Measurements from ENCODE around the gene GFRA1.

GFRA1 gene

DNA sequence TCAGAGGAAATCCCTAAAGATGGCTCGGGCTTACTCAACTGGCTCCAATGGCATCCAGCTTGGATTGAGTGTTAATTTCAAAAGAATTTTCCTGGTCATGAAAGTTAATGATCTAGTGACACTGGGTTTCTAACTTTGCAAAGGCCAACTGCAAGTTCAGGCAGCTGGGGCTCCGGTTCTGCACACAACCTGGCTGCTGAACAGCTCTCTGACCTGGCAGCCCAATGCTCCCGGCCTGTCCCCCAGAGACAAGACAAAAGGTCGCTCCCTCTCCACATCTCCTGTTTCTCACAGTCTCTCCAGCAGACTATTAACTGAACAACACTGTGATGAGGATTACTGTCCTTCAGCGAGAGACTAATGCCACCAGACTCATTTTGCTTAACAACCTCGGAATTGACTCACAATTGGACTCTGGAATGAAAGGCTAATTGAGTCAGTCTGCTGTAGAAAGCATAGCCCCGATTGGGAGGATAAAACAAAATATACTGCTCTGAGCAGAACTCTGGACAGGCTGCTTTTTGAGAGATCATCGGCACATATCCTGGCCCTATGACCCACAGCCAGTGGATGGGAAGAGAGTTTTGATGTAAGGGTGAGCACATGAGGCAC lies 174.5 kb downstream of the GFRA1 start:
- DNase-seq, result no peak

DNA sequence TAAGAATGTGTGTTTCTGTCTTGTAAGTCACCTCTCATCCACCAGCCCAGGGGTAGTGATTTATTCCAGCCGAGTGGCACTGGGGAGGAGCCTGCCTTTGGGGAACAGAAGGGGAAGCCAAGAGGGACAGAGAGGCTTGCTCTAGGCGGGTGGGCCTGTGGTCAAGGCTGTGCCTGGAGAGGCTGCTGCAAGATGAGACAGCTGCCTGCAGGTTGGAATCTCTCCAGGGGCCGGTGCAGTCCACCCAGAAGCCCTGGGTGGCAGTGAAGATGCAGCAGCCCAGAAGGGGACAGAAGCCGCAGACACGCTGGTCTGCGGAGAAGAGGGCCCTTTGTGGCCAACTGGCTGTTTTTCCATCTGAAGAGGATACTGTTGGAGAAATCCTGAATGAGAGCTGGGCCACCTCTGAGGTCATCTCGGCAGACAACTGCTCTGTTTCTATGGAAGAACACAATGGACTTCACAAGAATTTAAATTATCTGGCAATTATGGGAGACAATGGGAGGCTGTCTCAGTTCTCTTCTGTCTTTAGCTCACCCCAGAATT lies 175.7 kb downstream of the GFRA1 start:
- DNase-seq, result no peak

DNA sequence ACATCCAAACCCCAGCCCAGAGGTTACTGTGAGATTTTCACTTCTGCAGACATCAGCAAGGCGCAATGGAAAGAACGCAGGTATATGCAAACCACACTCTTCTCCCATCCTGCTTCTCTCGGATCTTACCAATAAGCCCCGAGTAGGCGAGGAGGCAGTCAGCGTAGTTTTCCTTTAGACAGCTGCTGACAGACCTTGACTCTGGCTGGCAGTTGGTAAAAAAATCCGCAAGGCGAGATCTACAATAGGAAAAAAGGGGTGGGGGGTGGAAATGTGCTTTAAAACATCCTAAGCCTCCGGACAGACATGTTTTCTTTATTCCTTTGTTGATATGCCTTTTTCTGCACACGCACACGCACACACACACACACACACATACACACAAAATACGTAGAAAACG lies 176.5 kb downstream of the GFRA1 start:
- no peak for DNase-seq

DNA sequence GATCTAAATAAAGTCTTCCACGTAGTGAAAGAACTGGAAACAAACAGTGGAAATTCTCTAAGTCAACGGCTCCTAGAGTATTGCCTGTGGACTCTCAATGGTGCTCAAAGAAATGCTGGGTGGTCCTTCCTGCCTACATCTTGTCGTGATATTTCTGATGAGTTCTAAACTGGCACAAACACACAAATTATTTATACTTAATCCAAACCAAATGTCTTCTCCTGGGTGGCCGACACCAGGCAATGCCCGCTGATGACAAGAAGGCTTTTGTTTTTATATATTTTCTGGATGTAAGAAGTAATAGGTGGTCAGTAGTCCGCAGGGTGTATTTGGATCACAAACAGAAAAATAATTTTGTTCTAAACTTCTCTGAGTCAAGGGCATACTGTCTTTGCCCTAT lies 178.7 kb downstream of the GFRA1 start:
- DNase-seq, result no peak

DNA sequence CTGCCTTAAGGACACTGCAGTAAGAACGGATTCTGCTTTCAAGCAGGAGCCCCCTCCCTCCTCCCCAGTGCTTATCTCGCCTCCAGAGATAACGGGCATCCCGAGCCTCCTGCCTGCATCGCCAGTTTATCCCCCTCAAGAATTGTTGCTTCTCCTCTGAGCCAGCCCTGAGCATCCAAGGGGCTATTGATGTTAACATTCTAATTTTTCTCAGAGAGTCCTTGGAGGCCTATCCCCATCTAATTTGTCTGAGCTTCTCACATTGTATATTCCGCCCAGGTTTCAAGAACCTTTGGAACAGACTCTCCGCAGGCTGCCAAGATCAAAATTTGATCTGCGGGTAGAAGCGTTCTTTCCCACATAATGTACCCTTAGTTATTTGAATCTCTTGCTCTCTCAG lies 180.0 kb downstream of the GFRA1 start:
- DNase-seq, result no peak

DNA sequence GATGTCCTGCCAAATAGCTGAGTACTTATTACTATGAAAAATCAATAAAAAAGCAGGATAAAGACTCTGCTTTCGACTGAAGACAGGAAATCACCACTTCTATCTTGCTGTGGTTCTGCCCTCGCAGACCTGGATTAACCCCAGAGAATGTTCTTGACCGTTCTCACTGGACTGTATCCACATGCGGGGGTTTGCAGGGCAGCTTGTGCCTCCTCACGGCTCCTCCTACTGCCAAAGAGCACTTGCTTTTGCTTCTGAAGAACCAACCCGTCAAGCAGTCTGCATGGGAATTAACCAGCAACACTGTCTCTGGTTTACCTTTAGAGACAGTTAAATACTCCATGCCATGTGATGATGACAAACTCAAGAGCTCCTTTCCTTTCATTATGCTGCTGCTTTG lies 184.0 kb downstream of the GFRA1 start:
- DNase-seq, result no peak

DNA sequence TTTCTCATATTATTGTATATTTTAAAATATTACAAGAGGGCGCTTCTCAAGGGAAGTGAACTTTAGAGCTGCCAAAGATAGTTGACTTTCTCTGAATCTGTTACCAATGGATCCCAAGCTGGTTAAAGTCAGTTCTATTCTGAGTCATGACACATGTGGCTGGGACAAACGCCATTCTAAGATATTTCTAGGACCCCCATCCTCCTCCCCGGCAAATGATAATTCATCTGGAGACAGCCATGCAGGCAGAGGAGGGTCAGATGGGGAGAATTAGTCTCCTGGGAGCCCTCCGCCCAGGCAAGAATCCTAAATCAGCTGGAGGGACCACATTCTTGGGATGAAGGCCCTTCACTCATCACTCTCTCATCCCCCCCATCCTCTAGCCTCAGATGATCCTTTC lies 187.7 kb downstream of the GFRA1 start:
- DNase-seq, result no peak

DNA sequence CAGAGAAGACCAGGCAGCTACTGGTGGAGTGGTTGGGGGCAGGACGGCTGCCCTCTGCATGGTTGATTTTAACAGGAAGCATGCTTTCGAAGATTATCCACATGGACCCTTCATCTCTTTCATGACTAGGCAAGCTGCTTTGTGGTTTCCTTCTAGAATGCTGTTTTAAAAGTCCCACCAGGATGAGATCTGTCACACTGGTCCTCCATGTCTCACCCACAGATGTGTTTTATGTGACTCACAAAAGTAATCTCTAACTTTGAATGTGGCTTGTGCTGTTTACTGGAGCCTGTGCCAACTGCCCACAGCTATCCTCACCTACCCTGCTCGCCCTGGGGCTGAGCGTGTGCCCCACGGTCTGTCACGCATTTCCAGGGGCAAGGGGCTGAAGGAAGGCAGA lies 188.8 kb downstream of the GFRA1 start:
- DNase-seq, result no peak

DNA sequence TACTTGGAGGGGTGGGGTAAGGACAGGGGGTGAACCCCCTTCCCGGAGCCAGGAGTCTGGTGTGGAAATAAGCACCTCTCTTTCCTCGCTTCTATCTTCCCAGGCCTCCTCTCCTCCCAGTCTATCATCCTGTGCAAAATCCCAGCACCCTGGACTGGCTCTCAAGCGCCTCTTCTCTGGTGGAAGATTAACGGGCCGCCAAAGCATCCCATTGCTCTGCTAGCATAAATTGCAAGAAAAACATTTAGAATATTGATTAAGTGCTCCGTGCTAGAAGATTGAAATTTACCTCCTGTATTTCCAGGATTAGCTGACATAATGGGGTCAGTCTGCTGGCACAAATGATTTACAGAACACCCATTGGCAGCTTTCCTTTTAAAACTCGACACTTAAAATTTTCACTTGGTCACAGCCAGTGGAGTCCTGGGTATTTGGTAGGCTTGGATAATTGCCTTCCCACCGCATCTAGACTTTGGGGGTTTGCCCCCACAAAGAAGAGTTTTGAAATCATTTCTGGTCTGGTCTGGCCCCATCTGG lies 189.7 kb downstream of the GFRA1 start:
- no peak for DNase-seq

DNA sequence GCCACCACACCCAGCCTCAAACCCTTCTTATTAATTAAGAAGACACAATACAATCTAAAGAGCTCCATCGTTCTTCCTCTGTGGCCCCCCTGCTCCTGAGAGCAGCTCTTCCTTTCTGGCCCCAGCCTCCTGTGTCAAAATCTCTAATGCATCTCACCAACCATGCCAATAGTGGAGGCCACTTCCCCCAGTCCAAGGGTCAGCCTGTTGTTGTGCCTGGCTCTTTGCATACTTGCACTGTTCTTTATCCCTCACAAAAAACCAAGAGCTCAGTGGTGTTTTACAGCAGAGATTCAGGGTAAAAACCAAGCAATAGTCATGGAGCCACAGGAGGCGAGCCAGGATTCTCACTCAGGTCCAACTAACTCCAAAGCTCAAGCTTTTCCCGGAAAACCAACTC lies 190.2 kb downstream of the GFRA1 start:
- DNase-seq, result no peak

DNA sequence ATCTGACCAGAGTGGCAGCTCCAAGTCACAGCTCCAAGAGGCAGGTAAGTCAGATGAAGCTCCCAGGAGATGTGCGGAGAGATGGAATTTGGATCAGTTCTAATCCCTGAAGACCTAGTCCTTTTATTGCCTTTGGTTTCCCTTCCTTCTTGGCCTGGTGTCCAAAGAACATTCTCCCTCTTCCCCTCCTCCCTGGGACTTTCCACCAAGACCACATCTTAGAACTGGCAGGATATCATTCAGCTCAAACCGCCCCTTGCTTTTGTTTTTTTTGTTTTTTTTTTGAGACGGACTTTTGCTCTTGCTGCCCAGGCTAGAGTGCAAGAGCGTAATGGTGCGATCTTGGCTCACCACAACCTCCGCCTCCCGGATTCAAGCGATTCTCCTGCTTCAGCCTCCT lies 190.8 kb downstream of the GFRA1 start:
- DNase-seq, result no peak

DNA sequence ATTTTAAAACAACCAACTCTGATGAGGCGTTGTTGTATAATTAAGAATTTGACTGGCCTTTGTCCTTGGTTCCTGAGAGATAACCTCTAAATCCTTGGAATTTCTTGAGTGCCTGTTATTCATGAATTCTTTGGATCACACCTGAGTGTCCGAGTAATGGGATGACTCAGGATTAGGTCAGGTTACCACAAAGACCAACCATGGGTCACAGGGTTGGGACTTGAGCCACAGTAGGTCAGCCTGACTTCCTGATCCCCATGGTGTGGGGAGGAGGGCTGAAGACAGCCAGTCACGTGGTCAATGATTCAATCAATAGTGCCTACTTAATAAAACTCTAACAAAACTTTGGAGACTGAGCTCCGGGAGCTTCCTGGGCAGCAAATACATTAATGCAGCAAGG lies 192.5 kb downstream of the GFRA1 start:
- DNase-seq, result no peak

DNA sequence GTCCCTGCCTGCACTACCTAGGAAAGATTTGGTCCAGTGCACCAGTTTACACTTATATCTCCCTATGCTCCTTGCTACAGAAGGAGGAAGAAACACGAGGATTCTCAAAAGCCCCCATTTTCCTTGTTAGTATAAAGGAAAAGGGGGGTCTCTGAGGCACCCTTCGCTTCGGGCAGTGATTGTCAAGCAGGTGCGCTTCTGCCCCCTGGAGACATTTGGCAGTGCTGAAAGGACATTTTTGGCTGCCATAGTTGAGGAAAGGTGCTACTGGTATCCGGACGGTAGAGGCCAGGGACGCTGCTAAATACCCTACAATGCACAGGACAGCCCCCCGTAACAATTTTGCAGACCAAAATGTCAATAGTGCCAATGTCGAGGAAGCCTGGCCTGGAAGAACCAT lies 193.7 kb downstream of the GFRA1 start:
- no peak for DNase-seq

DNA sequence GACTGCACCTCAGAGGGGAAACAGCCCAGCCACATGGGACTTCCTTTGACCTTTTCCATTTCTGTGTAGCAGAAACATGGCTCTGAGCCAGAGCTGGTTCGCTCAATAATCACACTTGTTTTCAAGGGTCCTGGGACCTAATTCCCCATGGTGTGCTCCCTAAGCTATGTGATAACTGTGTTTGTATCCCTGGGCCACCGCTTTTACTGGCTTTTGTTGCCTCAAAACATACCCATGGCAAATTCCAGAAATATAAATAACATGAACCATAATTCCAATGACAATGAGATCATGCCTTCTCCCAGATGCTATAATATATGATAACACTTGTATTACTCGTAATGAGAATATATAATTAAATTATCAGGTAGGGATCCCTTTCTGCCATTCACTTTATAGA lies 196.4 kb downstream of the GFRA1 start:
- DNase-seq, result no peak

DNA sequence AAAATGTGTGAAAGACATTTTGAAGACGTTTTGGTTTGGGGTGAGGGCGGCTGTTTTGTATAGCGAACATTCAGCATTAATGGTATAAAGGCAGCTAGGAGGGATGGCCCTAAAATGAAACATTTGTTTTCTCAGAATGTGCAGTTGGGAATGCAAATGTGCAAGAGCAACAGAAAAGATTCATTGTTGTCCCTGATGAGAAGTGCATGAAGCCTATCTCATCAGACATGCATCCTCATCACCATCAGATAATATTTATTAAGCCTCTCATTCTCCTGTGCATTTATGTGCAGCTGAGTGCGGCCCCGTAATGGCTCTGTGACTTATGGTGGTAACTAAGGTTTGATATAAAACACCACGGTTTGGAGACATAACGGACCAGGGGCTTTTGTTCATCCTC lies 199.5 kb downstream of the GFRA1 start:
- DNase-seq, result no peak

DNA sequence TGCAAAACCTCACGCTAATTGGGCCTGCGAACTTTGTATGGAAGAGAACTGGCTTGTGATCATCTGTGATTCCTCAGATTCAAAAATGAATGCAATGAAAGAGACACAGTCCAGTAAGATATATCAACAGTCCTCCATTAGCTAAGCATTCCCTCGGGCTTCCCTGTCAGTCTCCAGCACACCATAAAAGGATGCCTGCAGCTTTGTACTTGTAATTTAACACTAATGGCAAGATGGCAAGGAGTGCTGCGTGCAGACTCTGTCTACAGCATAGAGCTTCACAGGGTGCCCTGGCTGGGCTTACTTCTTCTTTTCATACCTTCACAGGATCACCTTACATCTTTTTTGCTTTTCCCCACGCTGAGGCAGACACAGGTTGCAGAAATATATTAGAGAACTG lies 200.0 kb downstream of the GFRA1 start:
- no peak for DNase-seq

DNA sequence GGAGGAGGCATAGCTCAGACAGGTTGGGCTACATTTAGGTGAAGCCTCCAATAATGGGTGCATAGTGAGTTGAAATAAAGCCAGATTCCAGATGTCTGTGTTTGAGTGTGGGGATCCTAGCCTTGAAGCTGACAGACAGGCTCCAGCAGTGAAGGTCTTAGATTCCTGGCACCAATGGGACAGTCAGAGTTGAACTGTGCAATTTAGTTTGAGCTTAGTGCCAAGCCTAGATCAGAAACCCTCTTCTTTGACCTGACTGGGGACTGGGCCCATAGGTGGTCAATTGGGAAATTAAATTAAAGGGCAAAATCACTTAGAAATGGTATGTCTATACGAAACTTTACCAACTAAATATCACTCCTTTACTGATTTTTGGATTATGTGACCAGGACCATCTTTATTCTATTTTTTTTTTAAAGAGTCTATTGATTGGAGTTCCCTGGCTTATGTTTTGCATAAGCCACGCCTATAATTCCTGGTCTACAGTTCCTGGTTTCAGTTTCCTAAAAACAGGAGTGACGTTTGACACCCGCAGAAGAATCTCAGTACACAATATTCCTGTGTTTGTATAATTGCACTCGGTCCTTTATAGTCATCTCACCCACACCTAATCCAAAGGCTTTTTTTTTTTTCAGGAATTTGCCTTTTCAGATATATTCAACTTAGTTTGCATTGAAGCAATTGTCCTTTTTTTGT lies 201.4 kb downstream of the GFRA1 start:
- DNase-seq, result no peak

DNA sequence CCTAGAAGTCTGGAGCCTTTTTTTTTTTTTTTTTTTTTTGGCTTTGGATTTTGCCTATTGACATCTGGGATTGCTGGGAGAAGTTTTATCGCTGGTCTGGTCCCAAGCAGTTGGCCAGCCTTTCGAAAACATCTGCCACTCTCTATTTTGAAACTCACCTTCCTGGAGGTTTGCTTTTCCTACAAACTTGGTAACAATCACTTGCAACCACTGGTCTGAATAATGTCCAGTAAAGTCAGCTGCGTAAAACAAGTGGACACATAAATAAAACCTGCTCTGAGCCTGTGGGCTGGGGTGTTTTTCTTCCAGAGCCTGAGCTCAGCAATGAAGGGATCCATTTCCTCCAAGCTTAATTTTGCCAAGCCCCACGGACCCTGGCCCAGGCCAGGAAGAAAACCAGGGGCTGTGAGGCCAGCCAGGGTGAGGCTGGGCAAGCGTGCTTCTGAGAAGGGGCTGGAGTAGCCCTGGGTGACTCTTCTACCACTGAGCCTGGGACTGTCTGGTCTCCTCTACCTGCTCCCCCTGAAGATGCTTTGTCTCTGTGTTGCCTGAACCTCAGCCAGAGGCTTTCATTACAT lies 202.2 kb downstream of the GFRA1 start:
- DNase-seq, result no peak

DNA sequence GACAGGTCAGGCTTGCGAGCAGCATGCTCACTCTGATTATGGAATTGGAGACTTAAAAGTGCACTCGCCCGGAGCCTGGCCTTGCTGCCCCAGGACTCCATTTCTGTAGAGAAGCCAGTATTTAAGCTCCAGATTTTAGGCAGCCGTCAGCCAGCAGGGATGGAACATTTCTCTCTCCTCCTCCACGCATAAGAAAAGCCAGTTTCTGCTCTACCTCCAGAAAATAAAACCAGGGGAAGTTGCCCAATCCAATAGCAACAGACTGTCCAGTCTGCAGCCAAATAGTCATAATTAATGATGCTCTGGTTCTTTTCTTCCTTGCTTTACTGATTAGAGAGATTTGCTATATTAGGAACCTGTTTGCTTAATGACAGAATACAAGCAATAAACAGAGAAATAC lies 203.2 kb downstream of the GFRA1 start:
- DNase-seq, result no peak

DNA sequence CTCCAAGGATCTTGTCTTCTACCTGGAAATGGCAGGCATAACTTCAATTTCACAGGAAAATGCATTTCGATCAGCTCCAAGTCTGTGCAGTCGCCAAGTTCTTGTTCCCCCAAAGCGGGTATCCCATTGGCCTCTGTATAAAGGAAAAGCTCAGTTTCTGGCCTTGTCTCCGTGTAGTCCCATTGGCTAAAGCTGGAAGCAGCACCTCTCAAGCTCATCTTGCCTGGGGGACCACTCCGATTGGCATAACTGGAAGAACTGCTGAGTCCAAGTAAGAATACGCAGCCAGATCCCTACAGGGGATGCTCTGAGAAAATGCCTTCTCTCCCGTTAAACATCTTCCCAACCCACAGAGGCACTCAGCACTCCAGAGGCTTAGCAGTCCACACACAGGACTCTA lies 205.2 kb downstream of the GFRA1 start:
- no peak for DNase-seq

DNA sequence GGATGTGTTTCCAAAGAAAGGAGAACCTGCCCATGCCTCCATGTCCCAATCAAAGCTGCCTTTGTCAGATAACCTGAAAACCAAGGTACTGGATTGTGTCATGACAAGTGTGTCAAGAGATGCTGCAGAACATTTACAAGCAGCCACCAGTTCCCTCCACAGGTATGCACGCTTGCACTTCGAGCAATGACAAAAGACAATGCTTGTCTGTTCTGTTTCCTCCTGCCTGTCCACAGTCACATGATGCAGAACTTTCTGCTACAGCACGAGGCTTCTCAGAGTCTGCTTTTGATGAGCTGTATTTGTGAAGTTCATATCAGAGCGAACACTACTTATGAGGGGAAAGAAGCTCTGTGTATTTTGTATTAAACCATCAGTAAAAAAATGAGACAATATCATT lies 209.9 kb downstream of the GFRA1 start:
- no peak for DNase-seq

DNA sequence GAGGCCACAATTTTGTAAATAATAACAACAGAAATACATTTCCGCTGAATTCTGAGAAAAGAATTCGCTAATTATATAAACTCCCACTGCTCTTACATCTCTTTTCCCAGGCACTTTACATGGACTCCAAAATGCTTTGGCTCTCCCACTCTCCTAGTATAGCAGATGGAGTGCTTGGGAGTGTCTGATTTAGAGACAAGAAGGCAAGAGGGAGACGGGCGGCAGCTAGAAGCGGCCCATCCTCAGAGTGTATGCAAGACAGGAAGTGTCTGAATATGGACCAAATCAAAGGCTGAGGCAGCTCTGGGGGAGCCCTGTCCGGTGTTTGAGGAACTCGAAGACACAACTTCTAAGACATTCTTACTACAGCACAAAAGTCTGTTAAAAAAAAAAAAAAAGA lies 212.1 kb downstream of the GFRA1 start:
- no peak for DNase-seq

DNA sequence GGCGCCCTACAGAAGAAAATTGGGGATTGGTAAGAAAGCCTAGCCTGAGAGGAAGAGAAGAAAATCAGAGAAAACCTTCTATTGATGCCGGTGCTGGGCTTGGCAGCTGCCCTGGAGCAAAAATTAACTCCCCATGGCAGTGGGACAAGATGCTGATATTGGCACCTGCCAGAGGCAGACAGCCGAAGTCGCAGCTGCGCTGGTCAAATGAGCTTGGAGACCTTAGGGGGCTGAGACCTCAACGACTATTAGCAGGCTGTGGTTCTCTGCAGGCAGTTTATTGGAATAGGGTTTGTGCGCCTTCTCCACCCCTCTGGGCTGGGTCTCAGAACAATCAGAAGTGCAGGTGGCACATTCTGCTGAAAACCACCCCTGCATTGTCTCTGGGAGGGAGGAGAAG lies 213.7 kb downstream of the GFRA1 start:
- DNase-seq, result no peak
